ENCODE results near the gene KCNK1.

KCNK1 gene

DNA sequence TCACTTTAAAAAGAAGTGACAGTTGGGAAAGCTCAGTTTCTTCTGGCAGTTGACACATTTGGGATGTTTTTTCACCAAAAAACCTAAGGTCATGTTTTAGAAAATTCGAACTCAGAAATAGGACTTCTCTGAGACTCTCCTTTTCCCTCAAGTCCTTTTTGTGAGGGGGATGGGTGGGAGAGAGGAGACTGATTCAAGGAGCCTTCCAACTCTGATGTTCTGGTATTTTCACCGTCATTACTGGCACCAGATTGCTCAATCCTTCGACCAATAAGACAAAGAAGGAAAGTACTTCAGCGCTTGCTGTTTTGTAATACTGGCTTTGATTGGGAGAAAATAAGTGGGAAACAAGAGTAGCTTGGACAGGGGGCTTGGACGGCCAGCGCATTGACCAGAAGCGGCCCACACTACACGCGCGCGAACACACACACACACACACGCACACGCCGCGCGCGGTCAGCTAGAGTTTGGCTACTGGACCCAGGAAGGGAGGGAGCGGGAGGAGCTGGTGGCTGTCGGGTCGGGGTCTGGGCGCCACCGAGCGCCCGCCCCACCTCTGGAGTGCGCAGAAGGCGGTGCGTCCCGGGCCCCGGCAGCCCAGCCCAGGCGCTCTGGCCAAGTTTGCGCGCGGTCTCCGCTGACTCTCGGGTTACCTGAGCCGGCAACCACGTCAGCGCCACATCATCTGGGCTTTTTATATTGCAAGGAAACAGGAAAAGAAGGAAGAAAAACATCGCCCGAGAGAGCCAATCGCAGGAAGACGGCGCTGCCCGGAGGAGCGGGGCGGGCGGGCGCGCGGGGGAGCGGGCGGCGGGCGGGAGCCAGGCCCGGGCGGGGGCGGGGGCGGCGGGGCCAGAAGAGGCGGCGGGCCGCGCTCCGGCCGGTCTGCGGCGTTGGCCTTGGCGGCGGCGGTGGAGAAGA lies at the start of gene KCNK1:
Gene KCNK1 (plus strand): TSS at position 855 of the 921 bp plus-strand sequence. CDS start 66 bp downstream, at position 921.
- DNase-seq (ENCODE audit: low read depth): peak; percentile 62

- DNase-seq (ENCODE audit: low read depth): no peak
These were observed 48.6 kb upstream of the KCNK1 start for GRCh38 chr1:233565313-233565712.

- DNase-seq (ENCODE audit: low read depth): no peak
These were observed 47.0 kb upstream of the KCNK1 start for GRCh38 chr1:233566886-233567285.

- no peak for DNase-seq (ENCODE audit: low read depth)
These were observed 44.3 kb upstream of the KCNK1 start for GRCh38 chr1:233569636-233570035.

GRCh38 chr1:233570216-233570615 lies 43.7 kb upstream of the KCNK1 start:
- no peak for DNase-seq (ENCODE audit: low read depth)

- DNase-seq (ENCODE audit: low read depth): no peak
These were observed 43.2 kb upstream of the KCNK1 start for GRCh38 chr1:233570706-233571105.

DNA sequence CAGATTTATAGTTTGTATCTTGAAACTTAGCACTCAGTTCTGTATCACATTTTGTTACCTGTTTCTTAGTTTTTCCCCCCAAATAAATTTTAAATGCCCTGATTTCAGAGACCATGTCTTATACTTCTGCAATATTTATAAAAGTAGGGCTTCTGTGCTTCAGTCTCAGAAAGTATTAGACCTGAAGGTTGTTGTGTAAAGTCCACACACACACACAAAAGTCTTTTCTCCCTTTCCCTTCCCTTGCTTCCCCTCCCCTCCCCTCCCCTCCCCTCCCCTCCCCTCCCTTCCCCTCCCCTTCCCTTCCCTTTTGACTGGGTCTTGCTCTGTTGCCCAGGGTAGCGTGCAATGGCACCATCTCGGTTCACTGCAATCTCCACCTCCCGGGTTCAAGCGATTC lies 41.0 kb upstream of the KCNK1 start:
- DNase-seq (ENCODE audit: low read depth): no peak

DNA sequence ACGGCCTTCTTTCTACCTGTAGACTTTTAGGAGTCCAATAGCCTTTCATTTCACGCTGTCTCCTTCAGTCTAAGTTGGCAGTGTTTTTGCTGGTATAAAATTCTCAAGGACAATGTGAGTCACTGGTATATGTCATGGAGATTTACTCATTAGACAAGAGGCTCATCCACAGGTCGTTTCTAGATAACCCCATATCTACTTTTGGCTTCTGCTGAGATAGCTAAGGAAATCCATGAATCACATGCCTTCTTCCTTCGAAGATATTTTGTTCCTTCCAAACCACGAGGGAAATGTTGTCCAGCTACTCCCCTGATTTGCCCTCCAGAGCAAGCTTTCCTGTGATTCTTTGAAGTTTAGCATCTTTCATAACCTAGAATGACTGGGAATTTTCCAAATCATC lies 38.5 kb upstream of the KCNK1 start:
- no peak for DNase-seq (ENCODE audit: low read depth)

DNA sequence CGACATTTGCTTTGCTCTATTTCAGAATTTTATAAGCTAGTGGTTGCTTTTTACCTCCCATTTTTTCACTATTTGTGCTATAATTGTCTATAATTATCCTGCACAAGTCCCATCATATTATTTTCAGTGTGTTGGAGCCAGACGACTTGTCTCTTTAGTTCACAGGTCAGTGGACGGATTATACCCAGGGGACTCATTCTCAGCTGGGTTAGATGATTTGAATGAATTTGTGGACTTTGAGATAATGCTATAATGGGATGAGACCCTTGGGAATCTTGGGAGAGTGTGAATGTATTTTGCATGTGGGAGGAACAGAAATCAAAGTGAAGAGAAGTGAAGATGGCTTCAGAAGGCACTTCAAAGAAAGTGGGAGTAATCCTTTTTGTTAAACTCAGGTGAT lies 31.5 kb upstream of the KCNK1 start:
- DNase-seq (ENCODE audit: low read depth): no peak

DNA sequence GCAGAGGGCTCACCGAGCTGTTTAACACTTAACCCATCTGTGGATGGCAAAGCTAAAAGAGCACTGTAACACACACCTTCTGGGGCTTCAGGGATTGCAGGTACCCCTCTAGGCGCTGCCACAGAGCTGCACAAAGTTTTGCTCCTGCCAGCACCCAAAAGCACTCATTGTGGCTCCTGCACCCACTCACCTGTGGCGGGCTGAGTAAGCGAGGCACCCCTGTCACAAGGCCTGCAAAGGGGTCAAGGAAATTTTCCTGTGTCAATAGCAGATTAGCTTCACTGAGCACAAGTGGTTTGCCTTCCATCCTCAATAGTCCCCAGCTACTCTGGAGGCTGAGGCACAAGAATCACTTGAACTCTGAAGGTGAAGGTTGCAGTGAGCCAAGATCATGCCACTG lies 29.5 kb upstream of the KCNK1 start:
- no peak for DNase-seq (ENCODE audit: low read depth)

GRCh38 chr1:233584931-233585330 lies 29.0 kb upstream of the KCNK1 start:
- DNase-seq (ENCODE audit: low read depth): no peak

GRCh38 chr1:233586301-233586700 lies 27.6 kb upstream of the KCNK1 start:
- no peak for DNase-seq (ENCODE audit: low read depth)

DNA sequence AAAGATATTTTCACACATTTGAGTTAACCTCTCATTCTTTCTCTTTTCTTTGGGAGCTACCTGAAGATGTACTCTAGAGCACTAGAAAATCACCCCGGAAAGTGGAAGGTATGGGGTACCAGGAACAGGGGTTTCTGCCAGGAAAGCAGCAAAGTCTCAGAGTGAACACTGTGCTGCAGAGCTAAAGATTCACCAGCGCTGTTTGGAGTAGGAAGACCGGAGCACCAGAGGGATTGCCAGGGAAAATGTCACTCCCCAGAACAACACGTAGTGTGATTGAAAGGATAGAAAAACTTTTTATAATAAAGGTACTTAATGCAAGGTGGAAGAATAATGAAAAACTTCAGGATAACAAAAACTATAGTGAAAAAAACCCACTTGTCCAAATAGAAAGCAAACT lies 26.7 kb upstream of the KCNK1 start:
- no peak for DNase-seq (ENCODE audit: low read depth)

GRCh38 chr1:233587958-233588799 lies 25.7 kb upstream of the KCNK1 start:
- no peak for DNase-seq (ENCODE audit: low read depth)

DNA sequence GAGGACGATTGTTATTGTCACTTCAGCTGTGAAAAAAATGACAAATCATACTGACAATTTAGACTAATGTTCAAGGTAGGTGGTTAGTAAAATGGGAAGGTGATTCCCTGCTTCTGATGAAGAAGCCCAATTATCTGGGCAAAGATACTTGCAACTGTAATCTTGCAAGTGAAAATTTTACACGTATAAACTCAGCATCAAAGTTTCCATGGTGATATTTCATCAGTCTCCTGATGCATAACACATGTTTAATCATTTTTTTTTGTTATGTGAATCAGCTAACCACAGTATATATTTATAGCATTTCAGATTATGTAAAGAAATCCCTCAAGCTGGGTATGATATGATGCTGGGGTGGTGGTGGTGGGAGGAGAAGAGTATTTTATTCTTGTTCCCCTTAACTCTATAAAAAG lies 16.4 kb upstream of the KCNK1 start:
- no peak for DNase-seq (ENCODE audit: low read depth)

DNA sequence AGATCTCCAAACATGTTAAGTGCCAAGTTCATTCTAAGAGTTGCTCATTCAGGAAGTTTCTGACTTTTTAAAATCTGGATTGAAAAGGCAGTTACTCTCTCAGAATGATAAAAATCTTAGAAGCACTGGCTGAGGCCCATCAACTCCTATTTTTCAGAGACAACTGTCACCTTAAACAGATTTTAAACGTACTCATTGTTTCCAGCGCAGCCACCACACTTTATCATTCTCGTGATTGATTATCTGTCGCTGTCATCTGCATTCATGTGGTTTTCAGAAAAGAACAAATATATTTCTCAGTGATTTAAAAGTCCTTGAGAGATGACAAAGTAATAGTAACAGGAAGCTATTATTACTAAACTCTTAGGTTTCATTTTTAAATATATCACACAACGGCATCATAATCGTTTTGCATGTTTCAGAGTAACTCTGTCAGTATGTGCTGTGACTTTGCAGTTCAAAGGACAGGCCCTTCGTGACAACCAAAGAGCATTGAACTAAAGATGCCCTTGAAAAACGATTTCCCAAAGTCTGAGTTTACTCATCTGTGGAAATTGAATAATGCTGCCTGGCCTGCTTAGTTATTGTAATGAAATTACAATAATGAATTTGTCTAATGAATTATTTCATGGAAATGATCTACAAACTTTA lies 14.9 kb upstream of the KCNK1 start:
- DNase-seq (ENCODE audit: low read depth): no peak

DNA sequence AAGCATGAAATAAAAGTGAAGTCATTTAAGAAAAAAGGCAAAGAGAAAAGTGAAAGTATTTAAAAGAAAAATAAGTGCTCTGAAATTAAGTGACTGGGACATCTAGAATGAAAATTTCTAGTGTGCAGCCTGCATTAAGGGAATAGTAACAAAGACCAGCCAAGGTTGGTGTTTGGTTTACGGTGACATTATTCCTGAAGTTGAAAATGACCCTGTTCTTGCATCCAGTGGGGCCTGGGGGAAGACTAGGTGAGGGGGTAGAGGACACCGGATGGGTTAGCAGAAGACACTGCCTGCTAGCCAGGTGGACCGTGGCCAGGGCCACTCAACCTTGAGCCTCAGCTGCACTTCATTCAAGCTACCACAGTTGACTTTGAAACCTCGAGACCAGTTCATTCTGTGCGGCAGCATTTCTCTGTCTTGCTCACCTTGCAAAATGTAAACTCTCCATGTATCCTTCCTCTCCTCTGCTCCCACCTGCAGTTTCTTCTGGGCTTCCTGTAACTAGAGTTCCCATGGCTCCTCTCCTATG lies 14.3 kb upstream of the KCNK1 start:
- DNase-seq (ENCODE audit: low read depth): no peak

GRCh38 chr1:233600488-233600887 lies 13.4 kb upstream of the KCNK1 start:
- no peak for DNase-seq (ENCODE audit: low read depth)

- no peak for DNase-seq (ENCODE audit: low read depth)
These were observed 10.4 kb upstream of the KCNK1 start for GRCh38 chr1:233603478-233603877.

DNA sequence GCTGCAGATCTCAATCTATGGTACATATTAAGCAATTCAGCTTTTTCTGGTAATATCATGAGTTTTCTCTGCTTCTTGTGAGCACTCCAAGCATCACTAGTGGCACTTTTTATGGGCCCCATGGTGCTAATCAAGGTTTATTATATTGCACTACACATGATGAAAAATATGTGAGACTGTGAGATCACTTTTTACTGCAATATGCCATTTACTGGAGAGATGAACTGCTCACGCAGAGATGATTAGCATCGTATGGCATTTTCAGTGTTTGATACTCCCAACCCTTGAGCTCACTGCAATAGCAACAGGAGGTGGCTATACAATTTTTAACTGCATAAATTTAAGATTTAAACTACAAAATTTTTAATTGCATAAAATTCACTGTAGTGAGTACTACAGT lies 8.7 kb upstream of the KCNK1 start:
- no peak for DNase-seq (ENCODE audit: low read depth)

DNA sequence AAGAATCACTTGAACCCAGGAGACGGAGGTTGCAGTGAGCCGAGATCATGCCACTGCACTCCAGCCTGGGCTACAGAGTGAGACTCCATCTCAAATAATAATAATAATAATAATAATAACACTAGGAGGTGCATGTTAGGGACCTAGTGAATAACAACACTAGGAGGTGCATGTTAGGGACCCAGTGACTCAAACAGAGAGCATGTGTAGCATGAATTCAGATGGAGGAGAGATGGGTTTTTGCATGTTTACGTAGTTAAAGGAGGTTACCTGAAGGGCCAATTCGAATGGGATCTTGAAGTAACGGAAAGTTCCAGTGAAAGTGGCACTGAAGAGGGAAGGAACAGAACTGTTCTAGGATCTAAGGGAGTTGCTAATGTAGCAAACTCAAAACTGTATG lies 7.1 kb upstream of the KCNK1 start:
- DNase-seq (ENCODE audit: low read depth): no peak

All from GM04503 (cell line).